GM21526 (cell line): ENCODE results near the gene ZZZ3.
"Not testable (repeated sequence)": the region's sequence is repeated elsewhere in the genome, so short reads cannot be mapped to it uniquely, and the experiment has no call there.

Experiments
- ATAC-seq: cut with Tn5 transposase; IDR thresholded peaks from one replicate; pipeline ENCODE4 v1.9.1; 2021; ENCODE audit warnings: moderate library complexity; ENCODE audit not compliant: unreplicated experiment, low FRiP score

ZZZ3 gene

DNA sequence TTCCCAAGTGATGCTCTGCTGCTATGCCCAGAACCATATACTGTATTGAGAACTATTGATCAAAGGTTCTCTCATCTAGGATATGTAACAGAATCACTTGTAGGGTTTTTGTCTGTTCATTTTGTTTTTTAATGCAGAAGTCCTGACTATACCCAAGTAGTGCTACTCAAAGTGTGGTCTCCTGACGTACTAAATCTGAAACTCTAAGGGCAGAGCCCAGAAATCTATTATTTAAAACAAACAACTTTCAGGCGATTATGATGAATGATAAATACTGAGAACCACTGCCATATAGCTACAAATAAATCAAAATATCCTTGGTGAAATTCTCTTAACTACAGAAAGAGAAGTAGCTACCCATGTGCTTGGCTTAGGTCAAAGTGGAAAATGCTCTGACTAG lies 10.1 kb downstream of the ZZZ3 start:
- ATAC-seq, result peak; percentile 43

DNA sequence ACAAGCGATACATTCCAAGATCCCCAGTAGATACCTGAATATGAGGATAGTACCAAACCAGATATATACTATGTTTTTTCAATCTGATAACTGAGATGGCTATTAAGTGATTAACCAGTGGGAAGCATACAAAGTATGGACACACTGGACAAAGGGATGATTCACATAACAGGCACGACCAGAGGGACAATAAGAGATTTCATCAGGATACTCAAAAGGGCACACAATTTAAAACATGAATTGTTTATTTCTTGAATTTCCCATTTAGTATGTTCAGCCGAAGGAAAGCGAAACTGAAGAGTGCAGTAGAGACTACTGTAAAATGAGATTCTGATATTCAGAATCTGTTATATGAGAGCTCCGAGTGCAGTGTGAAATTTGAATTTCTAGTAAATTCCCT lies 10.6 kb downstream of the ZZZ3 start:
- ATAC-seq, result peak; percentile 37

- no peak for ATAC-seq
These were observed 12.1 kb downstream of the ZZZ3 start for GRCh38 chr1:77670330-77670729.

- ATAC-seq, result no peak
These were observed 13.5 kb downstream of the ZZZ3 start for GRCh38 chr1:77668924-77669449.

DNA sequence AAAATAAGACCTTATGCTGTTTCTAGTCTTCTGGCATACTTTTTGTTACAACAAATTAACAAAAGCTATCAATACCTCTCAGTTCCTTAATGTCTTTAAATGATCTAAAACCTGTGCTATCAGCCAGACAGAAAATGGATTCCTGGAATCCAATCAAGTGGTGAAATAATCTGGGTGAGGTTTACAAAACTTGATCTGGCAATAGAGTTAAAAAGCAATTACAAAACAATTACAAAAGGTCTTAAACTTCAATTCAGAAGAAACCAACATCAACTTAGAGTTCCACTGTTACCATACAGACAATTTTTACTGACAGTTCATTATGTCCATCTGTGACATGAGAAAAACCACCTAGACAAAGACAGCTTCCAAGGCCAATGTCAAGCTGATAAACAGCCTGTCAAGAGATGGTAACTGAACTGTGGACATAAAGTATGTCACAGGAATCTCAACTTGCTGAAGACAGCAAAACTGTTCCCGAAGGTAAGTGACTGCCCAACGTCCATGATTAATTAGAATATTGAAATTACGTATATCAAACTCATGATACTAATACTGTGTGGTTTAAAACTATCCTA lies 17.4 kb downstream of the ZZZ3 start:
- ATAC-seq, result no peak

GRCh38 chr1:77661696-77662095 lies 20.8 kb downstream of the ZZZ3 start:
- no peak for ATAC-seq

DNA sequence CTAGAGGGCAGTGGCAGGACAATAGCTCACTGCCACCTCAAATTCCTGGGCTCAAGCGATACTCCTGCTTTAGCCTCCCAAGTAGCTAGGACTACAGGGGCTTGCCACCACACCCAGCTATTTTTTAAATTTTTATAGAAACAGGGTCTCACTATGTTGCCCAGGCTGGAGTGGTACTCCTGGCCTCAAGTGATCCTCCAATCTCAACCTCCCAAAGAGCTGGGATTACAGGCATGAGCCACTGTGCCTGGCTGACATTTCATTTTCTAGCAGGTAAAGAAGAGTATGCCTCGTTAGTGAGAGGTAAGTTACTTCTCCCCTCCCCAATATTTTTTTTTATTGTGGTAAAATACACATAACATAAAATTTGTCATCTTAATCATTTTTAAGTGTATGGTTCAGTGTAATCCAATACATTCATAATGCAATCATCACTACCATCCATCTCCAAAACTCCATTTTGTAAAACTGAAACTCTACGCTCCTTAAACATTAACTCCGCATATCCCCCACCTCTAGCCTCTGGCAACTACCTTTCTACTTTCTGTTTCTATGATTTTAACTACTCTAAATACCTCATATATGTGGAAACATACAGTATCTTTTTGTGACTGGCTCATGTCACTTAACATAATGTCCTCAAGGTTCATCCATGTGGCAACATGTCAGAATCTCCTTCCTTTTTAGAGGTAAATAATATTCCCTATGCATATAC lies 22.4 kb downstream of the ZZZ3 start:
- no peak for ATAC-seq

DNA sequence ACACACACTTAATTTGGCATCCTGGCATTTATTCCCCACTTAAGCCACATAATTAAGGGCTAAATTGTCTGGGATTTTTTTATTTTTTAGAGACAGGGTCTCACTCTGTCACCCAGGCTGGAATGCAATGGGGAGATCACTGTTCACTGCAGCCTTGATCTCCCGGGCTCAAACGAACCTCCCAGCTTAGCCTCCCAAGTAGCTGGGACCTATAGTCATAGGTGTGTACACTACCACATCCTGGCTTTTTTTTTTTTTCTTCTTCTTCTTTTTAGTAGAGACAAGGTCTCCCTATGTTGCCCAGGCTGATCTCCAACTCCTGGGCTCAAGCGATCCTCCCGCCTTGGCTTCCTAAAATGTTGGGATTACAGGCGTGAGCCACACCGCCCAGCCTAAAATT lies 24.2 kb downstream of the ZZZ3 start:
- no peak for ATAC-seq

GRCh38 chr1:77655431-77655974 lies 27.0 kb downstream of the ZZZ3 start:
- ATAC-seq, result no peak

DNA sequence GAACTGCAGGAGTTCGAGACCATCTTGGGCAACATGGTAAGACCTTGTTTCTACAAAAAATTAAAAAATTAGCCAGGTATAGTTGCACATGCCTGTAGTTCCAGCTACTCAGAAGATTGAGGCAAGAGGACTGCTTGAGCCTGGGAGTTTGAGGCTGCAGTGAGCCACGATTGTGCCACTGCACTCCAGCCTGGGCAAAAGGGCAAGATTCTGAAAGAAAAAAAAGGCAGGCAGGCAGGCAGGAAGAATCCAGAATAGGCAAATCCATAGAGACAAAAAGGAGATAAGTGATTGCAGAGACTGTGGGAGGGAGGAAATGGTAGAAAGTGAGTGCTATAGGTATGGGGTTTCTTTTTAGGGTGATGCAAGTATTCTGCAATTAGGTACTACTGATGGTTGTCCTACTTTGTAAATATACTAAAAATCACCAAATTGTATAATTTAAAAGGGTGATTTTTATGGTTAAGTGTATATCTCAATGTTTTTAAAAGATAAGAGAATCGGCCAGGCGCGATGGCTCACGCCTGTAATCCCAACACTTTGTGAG lies 29.4 kb downstream of the ZZZ3 start:
- no peak for ATAC-seq

DNA sequence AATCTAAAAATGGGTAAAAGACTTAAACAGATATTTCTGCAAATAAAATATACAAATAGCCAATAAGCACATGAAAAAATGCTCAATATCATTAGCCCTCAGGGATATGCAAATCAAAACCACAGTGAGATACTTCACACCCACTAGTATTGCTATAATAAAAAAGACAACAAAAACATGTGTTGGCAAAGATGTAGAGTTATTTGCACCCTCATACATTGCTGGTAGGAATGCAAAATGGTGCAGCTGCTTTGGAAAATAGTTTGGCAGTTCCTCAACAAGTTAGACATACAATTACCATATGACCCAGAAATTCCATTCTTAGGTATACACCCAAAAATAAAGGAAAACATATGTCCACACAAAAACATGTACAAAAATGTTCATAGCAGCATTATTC lies 30.2 kb downstream of the ZZZ3 start:
- no peak for ATAC-seq

DNA sequence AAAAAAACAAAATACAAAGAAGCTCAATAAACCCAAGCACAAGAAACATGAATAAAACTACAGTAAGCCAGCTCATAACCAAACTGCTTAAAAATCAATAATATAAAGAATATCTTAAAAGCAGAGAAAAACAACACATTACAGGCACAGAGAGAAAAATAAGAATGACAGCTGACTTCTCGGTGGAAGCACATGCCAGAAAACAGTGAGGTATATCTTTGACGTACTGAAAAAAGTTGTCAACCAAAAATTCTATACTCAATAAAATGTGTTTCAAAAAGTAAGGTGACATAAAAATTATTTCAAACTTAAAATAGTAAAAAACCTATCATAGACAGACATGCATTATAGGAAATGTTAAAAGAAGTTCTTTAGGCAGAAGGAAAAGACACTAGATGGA lies 33.3 kb downstream of the ZZZ3 start:
- no peak for ATAC-seq

- not testable (repeated sequence) for ATAC-seq
These were observed 36.2 kb downstream of the ZZZ3 start for GRCh38 chr1:77646224-77646623.

DNA sequence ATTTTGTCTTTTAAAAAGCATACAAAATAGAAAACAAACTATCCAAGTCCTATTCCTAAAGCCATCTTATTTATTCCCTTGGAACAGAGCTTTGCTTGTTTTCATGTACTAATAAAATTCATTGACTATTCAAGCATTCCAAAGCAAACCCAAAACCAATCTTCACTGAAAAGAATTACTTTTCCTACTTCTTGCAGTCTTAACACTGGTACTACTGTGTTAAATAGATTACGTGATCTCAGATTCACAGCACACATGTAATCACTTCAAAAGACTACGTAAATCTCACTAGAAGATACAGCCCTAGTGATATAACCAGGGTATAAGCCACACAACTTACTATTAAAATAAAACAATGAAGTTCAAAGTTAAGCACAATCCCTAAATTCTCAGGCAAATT lies 39.0 kb downstream of the ZZZ3 start:
- ATAC-seq, result no peak

GRCh38 chr1:77642941-77643340 lies 39.5 kb downstream of the ZZZ3 start:
- ATAC-seq, result no peak

- ATAC-seq, result no peak
These were observed 40.3 kb downstream of the ZZZ3 start for GRCh38 chr1:77642196-77642595.

GRCh38 chr1:77639557-77640069 lies 42.8 kb downstream of the ZZZ3 start:
- ATAC-seq, result no peak

DNA sequence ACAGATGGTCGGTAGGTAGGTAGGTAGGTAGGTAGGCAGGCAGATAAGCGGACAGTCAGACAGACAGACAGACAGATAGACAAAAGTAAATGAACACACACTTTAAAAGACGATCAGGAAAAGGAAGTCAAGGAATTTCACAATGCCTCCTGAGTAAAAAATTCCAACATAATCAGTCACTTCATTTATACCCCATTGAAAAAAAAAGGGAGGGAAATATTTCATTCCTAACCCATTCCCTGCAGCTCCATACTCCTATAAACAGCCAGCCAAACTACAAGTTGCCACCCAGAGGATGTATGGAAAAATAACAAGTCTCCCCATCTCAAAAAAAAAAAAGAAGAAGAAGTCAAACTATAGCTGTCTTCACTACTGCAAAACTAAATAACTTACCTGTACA lies 43.4 kb downstream of the ZZZ3 start:
- no peak for ATAC-seq

GRCh38 chr1:77636864-77637263 lies 45.6 kb downstream of the ZZZ3 start:
- ATAC-seq, result no peak
